Measurements from ENCODE around the gene RNF224. TPM values are rescaled to one million over a fixed set of nuclear protein-coding genes. Genes with fewer than 3 reads are reported as not detected.

Gene RNF224
- total and polyA plus RNA-seq, 4 donors: not detected

GRCh38 chr9:137193771-137194170 is 33.5 kb upstream of the RNF224 start:
- H3K9ac ChIP-seq (ENCODE audit: low read depth in 1 of 2, low read length in 2 of 2): no peak overlapping the region
- 84% methylated on average over 14 of the region's 14 CpGs for WGBS
- no peak overlapping the region for H3K27ac ChIP-seq (ENCODE audit: low read depth in 1 of 2, low read length in 2 of 2)
- H3K4me3 ChIP-seq (ENCODE audit: low read depth in 1 of 3, low read length in 3 of 3): no peak overlapping the region
- H3K36me3 ChIP-seq (ENCODE audit: control insufficient read depth in 4 of 4, insufficient read depth in 3 of 4, low read depth in 1 of 4, low read length in 3 of 4): peaks cover 3 to 17% (median 5%) of the 10 kb centered on the region in 4 donors
- peaks cover 26 to 76% (median 63%) of the 10 kb centered on the region in 4 donors for H3K4me1 ChIP-seq (ENCODE audit: control insufficient read depth in 4 of 4, insufficient read depth in 4 of 4, low read length in 3 of 4)
- H3K9me3 ChIP-seq (ENCODE audit: control insufficient read depth in 4 of 4, low read length in 3 of 4): no peaks in the 10 kb centered on the region
- no peak for DNase-seq (ENCODE audit: low spot score)
- no peak for TF ChIP-seq REST (IDR thresholded peaks at IDR 0.05)
- TF ChIP-seq YY1 (IDR thresholded peaks at IDR 0.05): no peak
- no peak for TF ChIP-seq CTCF (IDR thresholded peaks at IDR 0.05; ENCODE audit: low read depth, low read length, missing input control)
- TF ChIP-seq FOXA2 (IDR thresholded peaks at IDR 0.05): no peak
- no peak for TF ChIP-seq ATF3 (IDR thresholded peaks at IDR 0.05)
- TF ChIP-seq RXRA (IDR thresholded peaks at IDR 0.05): no peak
- no peak for TF ChIP-seq HNF4A (conservative IDR thresholded peaks at IDR 0.05)
- TF ChIP-seq HNF4G (IDR thresholded peaks at IDR 0.05): no peak
- no peak for TF ChIP-seq FOXA1 (IDR thresholded peaks at IDR 0.05)
- TF ChIP-seq ZBTB33 (IDR thresholded peaks at IDR 0.05): no peak
- no peak for TF ChIP-seq RAD21 (IDR thresholded peaks at IDR 0.05)
- no peak for TF ChIP-seq MAX (IDR thresholded peaks at IDR 0.05)
- no peak for TF ChIP-seq TAF1 (conservative IDR thresholded peaks at IDR 0.05)
- TF ChIP-seq EGR1 (IDR thresholded peaks at IDR 0.05; ENCODE audit: low read depth in 2 of 2): no peak
- H3K27me3 ChIP-seq (ENCODE audit: control insufficient read depth in 4 of 4, insufficient read depth in 4 of 4, low read length in 3 of 4): no peaks in the 10 kb centered on the region

- no peak for DNase-seq (ENCODE audit: low spot score)
- TF ChIP-seq ATF3 (IDR thresholded peaks at IDR 0.05) (no peak), RXRA (IDR thresholded peaks at IDR 0.05) (peak in 1 of 2 donors; percentile 25)
- H3K9me3 ChIP-seq (ENCODE audit: control insufficient read depth in 4 of 4, low read length in 3 of 4): no peaks in the 10 kb centered on the region
- H3K9ac ChIP-seq (ENCODE audit: low read depth in 1 of 2, low read length in 2 of 2): no peak overlapping the region
- H3K4me1 ChIP-seq (ENCODE audit: control insufficient read depth in 4 of 4, insufficient read depth in 4 of 4, low read length in 3 of 4): peaks cover 26 to 77% (median 61%) of the 10 kb centered on the region in 4 donors
- WGBS: 37% methylated on average over 16 of the region's 16 CpGs
- peak overlapping the region in 1 of 2 donors; percentile 41 for H3K27ac ChIP-seq (ENCODE audit: low read depth in 1 of 2, low read length in 2 of 2)
- H3K36me3 ChIP-seq (ENCODE audit: control insufficient read depth in 4 of 4, insufficient read depth in 3 of 4, low read depth in 1 of 4, low read length in 3 of 4): peaks cover 3 to 17% (median 5%) of the 10 kb centered on the region in 4 donors
- H3K27me3 ChIP-seq (ENCODE audit: control insufficient read depth in 4 of 4, insufficient read depth in 4 of 4, low read length in 3 of 4): no peaks in the 10 kb centered on the region
- H3K4me3 ChIP-seq (ENCODE audit: low read depth in 1 of 3, low read length in 3 of 3): peak overlapping the region in 1 of 3 donors; percentile 11
These were observed 32.9 kb upstream of the RNF224 start for GRCh38 chr9:137194388-137194787.
